HG03280 (cell line): ENCODE measurements around the gene TLE2.

Experiments used
- ATAC-seq: cut with Tn5 transposase; IDR thresholded peaks from one replicate; pipeline ENCODE4 v1.9.1; 2021; ENCODE audit warnings: mild to moderate bottlenecking, moderate library complexity; ENCODE audit not compliant: unreplicated experiment

TLE2 gene

GRCh38 chr19:3029065-3029923 is at the start of gene TLE2:
Gene TLE2, minus strand, starts transcription at chr19:3029280. Its CDS starts 376 bp downstream, at chr19:3028904.
- ATAC-seq: no peak

GRCh38 chr19:3075605-3076431 is 46.7 kb upstream of the TLE2 start:
- no peak for ATAC-seq

GRCh38 chr19:3073931-3074595 is 45.0 kb upstream of the TLE2 start:
- ATAC-seq: no peak

- ATAC-seq: no peak
These were observed 44.1 kb upstream of the TLE2 start for GRCh38 chr19:3073159-3073563.

- no peak for ATAC-seq
These were observed 42.7 kb upstream of the TLE2 start for GRCh38 chr19:3071768-3072167.

- no peak for ATAC-seq
These were observed 39.0 kb upstream of the TLE2 start for GRCh38 chr19:3068071-3068470.

- no peak for ATAC-seq
These were observed 38.5 kb upstream of the TLE2 start for GRCh38 chr19:3067563-3067962.

GRCh38 chr19:3066482-3067049 is 37.5 kb upstream of the TLE2 start:
- no peak for ATAC-seq

- ATAC-seq: peak; percentile 42
These were observed 36.7 kb upstream of the TLE2 start for GRCh38 chr19:3065675-3066357.

- ATAC-seq: no peak
These were observed 34.9 kb upstream of the TLE2 start for GRCh38 chr19:3064011-3064330.

GRCh38 chr19:3062165-3063105 is 33.4 kb upstream of the TLE2 start, which contains the start of gene TLE5:
Gene TLE5, minus strand, starts transcription at chr19:3062495. Its CDS starts 295 bp downstream, at chr19:3062200.
- no peak for ATAC-seq

GRCh38 chr19:3061182-3062161 is 32.4 kb upstream of the TLE2 start:
- ATAC-seq: no peak

GRCh38 chr19:3060857-3061181 is 31.7 kb upstream of the TLE2 start:
- ATAC-seq: no peak

- no peak for ATAC-seq
These were observed 30.6 kb upstream of the TLE2 start for GRCh38 chr19:3059653-3060052.

GRCh38 chr19:3058821-3059314 is 29.8 kb upstream of the TLE2 start:
- ATAC-seq: no peak

- no peak for ATAC-seq
These were observed 29.1 kb upstream of the TLE2 start for GRCh38 chr19:3058009-3058820.

GRCh38 chr19:3057275-3057714 is 28.2 kb upstream of the TLE2 start:
- no peak for ATAC-seq
